LNCaP clone FGC (cell line): ENCODE measurements around the gene CCDC137.

ENCODE experiments used
- DNase-seq: peaks from one replicate; pipeline ENCODE4 v3.0.0-alpha.2; 2011; ENCODE audit warnings: low read depth
- H3K4me3 ChIP-seq: 2 replicates; pipeline ENCODE4 v1.5.1; 2011; ENCODE audit warnings: mild to moderate bottlenecking, low read depth, low read length, control low read depth
- TF ChIP-seq, protein P1 (sequence below): IDR thresholded peaks from 2 replicates; pipeline ENCODE4 v1.5.1; 2012; ENCODE audit warnings: mild to moderate bottlenecking; ENCODE audit not compliant: control insufficient read depth, insufficient read depth; ENCODE audit errors: extremely low read depth

Gene CCDC137

DNA sequence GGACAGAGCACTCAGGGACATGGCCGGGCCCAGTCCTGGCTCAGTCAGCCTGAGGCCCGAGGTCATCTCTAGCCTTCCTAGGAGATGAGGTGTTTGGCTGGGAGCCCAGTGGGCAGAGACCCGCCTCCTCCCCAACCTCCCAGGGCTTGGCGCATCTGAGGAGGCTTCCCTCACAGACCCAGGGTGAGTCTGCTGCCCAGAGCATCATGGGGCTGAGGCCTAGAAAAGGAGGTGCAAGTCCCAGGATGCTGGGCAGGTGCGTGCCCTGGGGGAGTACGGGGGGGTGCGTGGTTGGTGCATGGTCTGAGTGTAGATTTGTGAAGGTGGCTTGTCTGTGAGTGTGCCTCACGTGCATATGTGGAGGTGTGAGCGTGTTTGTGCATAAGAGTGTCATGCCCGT lies 14.8 kb upstream of the CCDC137 start:
- TF ChIP-seq, protein P1, sequence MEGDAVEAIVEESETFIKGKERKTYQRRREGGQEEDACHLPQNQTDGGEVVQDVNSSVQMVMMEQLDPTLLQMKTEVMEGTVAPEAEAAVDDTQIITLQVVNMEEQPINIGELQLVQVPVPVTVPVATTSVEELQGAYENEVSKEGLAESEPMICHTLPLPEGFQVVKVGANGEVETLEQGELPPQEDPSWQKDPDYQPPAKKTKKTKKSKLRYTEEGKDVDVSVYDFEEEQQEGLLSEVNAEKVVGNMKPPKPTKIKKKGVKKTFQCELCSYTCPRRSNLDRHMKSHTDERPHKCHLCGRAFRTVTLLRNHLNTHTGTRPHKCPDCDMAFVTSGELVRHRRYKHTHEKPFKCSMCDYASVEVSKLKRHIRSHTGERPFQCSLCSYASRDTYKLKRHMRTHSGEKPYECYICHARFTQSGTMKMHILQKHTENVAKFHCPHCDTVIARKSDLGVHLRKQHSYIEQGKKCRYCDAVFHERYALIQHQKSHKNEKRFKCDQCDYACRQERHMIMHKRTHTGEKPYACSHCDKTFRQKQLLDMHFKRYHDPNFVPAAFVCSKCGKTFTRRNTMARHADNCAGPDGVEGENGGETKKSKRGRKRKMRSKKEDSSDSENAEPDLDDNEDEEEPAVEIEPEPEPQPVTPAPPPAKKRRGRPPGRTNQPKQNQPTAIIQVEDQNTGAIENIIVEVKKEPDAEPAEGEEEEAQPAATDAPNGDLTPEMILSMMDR = no peak
- no peak for DNase-seq
- no peak overlapping the region for H3K4me3 ChIP-seq

DNA sequence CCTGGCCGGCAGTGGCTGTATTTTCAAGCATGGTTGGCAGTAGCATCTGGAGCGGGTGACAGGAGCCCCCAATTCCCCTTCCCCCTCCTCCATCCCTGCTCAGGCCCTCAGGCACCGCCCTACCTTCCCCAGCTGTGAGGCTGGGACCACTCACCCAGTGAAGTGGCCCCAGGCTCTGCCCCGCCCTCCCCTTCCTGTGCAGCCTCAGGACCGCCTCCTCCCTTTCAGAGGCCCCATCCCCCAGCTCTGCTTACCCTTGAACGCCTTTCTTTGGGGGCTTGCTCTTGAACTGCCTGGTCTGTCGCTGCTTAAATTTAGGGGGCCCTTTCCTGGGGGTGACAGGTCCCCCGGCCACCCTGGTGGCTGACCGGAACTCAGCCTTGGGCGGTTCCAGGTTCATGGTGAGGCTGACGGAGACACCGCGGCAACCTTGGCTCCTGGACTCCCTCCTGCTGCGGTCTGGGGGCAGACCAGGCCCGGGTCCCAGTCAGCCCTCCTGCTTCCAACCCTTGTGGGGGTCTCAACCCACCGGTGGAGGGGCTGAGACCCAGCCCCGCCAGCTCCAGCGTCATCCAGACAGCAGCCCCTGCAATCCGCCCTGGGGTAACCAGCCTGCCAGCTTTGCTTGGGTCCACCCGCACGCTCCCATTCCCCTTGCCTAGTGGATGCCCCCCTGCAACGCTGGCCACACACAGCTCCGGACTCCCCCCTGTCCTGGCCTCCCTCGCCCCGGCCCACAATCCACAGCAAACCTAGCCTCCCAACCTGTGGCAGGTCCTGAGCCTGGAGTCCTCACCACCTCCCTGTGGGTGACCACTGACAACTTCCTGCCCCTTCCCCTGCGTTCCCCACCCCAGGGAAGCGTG lies 13.4 kb upstream of the CCDC137 start:
- H3K4me3 ChIP-seq = no peak overlapping the region
- TF ChIP-seq, protein P1 = no peak
- DNase-seq = no peak

DNA sequence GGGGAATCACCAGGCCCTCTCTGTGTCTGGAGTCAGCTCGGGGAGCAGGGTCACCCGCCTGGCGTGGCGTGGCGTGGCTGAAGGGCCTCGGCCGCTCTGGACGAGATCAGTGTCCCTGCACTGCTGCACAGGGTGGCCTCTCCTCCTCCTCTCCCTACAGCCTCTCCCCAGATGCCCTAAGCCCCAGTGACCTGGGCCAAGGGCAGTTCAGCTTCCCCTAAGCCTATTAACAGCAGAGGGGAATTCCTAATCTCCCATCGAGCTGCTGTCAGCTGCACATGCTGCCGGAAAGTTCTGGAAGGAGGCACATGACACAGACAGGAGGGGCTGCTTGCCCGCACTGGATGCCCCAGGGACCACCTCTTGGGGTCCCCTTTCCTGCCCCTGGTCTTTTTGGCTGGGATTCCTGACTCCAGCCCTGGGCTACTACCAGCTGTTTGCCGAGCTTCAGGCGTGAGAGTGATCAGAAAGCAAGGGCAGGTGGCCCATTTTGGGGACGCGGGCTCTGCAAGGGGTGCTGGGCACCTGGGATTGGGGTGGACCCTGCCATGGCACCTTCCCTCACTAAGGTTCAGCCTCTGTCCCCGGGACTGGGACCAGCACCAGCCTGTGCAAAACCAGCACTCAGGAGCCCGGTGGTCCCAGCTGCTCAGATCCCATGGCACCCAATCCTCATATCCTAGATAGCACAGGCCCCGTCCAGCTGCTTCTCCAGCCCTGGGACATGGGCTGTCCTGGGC lies 11.0 kb upstream of the CCDC137 start:
- no peak overlapping the region for H3K4me3 ChIP-seq
- TF ChIP-seq, protein P1 = no peak
- no peak for DNase-seq

DNA sequence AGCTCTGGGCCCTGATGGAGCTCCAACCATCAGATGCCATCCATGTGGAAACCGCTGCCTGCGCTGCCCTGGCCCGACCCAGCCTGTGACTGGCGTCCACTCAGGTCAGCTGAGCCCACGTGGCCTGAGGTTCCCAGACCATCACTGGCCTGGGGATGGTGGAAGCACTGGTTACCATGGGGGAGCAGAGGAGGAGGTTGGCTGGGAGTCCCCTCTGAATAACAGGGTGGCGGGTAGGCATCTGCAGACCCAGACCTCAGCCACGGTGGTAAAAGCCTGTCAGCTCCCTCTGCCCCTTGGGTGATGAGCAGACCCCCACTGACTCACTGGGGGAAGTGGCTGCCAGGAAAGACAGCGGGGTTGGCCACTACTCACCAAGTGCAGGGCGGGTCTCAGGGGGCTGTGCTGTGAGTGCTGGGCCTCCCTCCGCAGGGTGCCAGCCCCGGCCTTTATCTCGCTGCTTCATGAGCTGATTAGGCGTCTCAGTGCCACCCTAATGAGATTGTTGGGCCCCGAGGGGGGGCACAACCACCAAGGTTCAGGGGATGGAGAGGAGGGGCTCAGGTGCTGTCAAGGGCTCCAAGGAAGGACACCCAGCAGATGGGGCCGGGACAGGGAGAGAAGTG lies 10.3 kb upstream of the CCDC137 start, which contains the start of gene PDE6G:
Gene PDE6G (minus strand): TSS at position 425 of the 626 bp plus-strand sequence. CDS start 3,237 bp downstream, outside the sequence.
- no peak within 1 kb of the TSS for H3K4me3 ChIP-seq
- DNase-seq = no peak
- TF ChIP-seq, protein P1 = no peak

DNA sequence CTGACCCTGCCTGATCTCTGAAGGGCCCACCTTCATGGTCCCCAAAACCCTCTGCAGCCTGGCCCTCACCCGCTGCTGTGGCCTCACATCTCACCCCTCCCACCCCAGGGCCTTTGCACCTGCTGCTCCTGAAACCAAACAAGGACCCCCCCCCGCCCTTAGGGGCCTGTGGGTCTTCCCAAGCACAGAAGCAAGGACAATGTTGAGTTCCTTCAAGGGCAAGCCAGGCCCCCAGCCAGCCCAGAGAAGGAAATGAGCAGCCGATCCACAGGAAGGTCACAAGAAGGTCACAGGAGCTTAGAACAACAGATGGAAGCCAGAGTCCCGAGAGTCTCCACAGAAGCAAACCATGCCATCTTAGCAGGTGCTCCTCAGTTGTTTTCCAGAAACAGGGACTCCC lies 9.7 kb upstream of the CCDC137 start:
- H3K4me3 ChIP-seq = no peak overlapping the region
- TF ChIP-seq, protein P1 = no peak
- DNase-seq = no peak

DNA sequence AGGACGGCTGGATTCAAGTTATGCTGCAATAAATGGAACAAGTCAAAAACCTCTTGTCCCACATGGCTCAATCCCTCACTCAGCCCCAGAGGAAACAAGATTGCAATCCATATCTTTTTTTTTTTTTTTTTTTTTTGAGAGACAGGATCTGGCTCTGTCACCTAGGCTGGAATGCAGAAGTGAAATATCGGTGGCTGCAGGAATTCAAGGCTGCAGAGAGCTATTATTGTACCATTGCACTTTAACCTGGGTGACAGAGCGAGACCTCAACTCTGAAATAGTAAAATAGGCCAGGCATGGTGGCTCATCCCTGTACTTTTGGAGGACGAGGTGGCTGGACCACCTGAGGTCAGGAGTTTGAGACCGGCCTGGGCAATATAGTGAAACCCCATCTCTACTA lies 7.5 kb upstream of the CCDC137 start:
- DNase-seq = no peak
- TF ChIP-seq, protein P1 = no peak
- no peak overlapping the region for H3K4me3 ChIP-seq
